K562 (cell line): ENCODE measurements around the gene MALAT1. TPM values are rescaled to one million over a fixed set of nuclear protein-coding genes. Genes with fewer than 3 reads are reported as not detected.

Source experiments
- ARNT ChIP-seq, 2 experiments: fragments of 450-650 bp; IDR thresholded peaks; 2 replicates each; pipeline ENCODE4 v1.6.1; 2016; ENCODE audit warnings: mild to moderate bottlenecking in 1 of 2
- ASH1L ChIP-seq: fragments of 450-650 bp; IDR thresholded peaks from 2 replicates; pipeline ENCODE4 v1.6.1; 2018; ENCODE audit warnings: borderline replicate concordance, mild to moderate bottlenecking, low read depth; ENCODE audit not compliant: partially characterized antibody
- BCLAF1 ChIP-seq, 2 experiments: fragments of 450-650 bp in 1 of 2; IDR thresholded peaks; 2 replicates each; pipeline ENCODE4 v1.6.1; 2011 to 2017; ENCODE audit warnings: low read depth in 2 of 2, antibody characterized with exemption in 1 of 2, borderline replicate concordance in 1 of 2, low read length in 1 of 2, mild to moderate bottlenecking in 1 of 2, mixed read lengths in 1 of 2; ENCODE audit not compliant: control insufficient read depth in 1 of 2
- CEBPG ChIP-seq, 3 experiments: fragments of 200-800 bp in 1 of 3; sonication (Bioruptor generic) in 1 of 3; sonication (generic) in 1 of 3; formaldehyde crosslinking in 1 of 3; IDR thresholded peaks in 2 of 3; conservative IDR thresholded peaks in 1 of 3; 2 replicates each; pipeline versions ENCODE4 v1.6.1 to v1.8.0; 2016 to 2022; ENCODE audit warnings: missing compliant biosample characterization in 2 of 3, missing genetic modification characterization in 2 of 3, mild to moderate bottlenecking in 1 of 3, missing genetic modification reagents in 1 of 3
- DIDO1 ChIP-seq: fragments of 450-650 bp; IDR thresholded peaks from 2 replicates; pipeline ENCODE4 v1.6.1; 2016; ENCODE audit warnings: low read depth, missing biosample characterization, missing genetic modification characterization
- ELF4 ChIP-seq: fragments of 450-650 bp; formaldehyde crosslinking; IDR thresholded peaks from 2 replicates; pipeline ENCODE4 v1.4.0; 2022; ENCODE audit warnings: missing genetic modification characterization
- HES1 ChIP-seq: fragments of 450-650 bp; IDR thresholded peaks from 2 replicates; pipeline ENCODE4 v1.6.1; 2016; ENCODE audit warnings: low read depth, mild to moderate bottlenecking, moderate library complexity
- HNRNPL ChIP-seq: fragments of 200-400 bp; formaldehyde crosslinking; IDR thresholded peaks from 2 replicates; pipeline ENCODE4 v1.6.1; 2017; ENCODE audit warnings: low read depth, mild to moderate bottlenecking, low read length
- IRF2 ChIP-seq: sonication (generic); formaldehyde crosslinking; IDR thresholded peaks from 2 replicates; pipeline ENCODE4 v1.8.1; 2022; ENCODE audit warnings: mild to moderate bottlenecking, missing genetic modification reagents
- MAFK ChIP-seq: IDR thresholded peaks from 2 replicates; pipeline ENCODE4 v1.6.1; 2011; ENCODE audit warnings: low read length, improper control_type of control experiment
- MED1 ChIP-seq: sonication (generic); formaldehyde crosslinking; IDR thresholded peaks from 2 replicates; pipeline ENCODE4 v1.8.1; 2023; ENCODE audit warnings: missing genetic modification reagents, borderline replicate concordance
- NFE2L1 ChIP-seq: fragments of 450-650 bp; IDR thresholded peaks from 2 replicates; pipeline ENCODE4 v1.6.1; 2016; ENCODE audit warnings: missing genetic modification characterization, low read depth, mild to moderate bottlenecking, missing compliant biosample characterization, moderate library complexity, borderline replicate concordance
- RAD51 ChIP-seq: fragments of 450-650 bp; IDR thresholded peaks from 2 replicates; pipeline ENCODE4 v1.7.1; 2016; ENCODE audit warnings: low read depth, mild to moderate bottlenecking, borderline replicate concordance
- RFX7 ChIP-seq: fragments of 250-450 bp; sonication (Bioruptor Pico); IDR thresholded peaks from 2 replicates; pipeline ENCODE4 v1.5.1; 2021; ENCODE audit warnings: mild to moderate bottlenecking
- STAG1 ChIP-seq: sonication (generic); formaldehyde crosslinking; IDR thresholded peaks from 2 replicates; pipeline ENCODE4 v1.5.0; 2020; ENCODE audit warnings: missing genetic modification reagents, borderline replicate concordance
- THRAP3 ChIP-seq: fragments of 450-650 bp; IDR thresholded peaks from 2 replicates; pipeline ENCODE4 v1.6.1; 2016; ENCODE audit warnings: mild to moderate bottlenecking, inconsistent platforms, borderline replicate concordance
- TRIM28 ChIP-seq: fragments of 450-650 bp; IDR thresholded peaks from 2 replicates; pipeline ENCODE4 v1.6.1; 2017
- ZC3H11A ChIP-seq: IDR thresholded peaks from 2 replicates; pipeline ENCODE4 v1.6.1; 2012; ENCODE audit warnings: low read depth, low read length, improper control_type of control experiment
- ZC3H8 ChIP-seq: fragments of 450-650 bp; IDR thresholded peaks from 2 replicates; pipeline ENCODE4 v1.6.1; 2017
- ZNF311 ChIP-seq: fragments of 250-450 bp; sonication (Bioruptor Pico); IDR thresholded peaks from 2 replicates; pipeline ENCODE4 v1.4.0; 2020; ENCODE audit warnings: mild to moderate bottlenecking, moderate library complexity
- ZNF436 ChIP-seq: fragments of 250-450, 450-650 bp; sonication (Bioruptor Pico); formaldehyde crosslinking; IDR thresholded peaks from 2 replicates; pipeline ENCODE4 v1.7.0; 2020; ENCODE audit warnings: mild to moderate bottlenecking
- ZNF507 ChIP-seq: conservative IDR thresholded peaks from 2 replicates; pipeline ENCODE4 v1.6.1; 2017; ENCODE audit warnings: missing genetic modification characterization, missing compliant biosample characterization
- ZNF561 ChIP-seq: fragments of 450-650 bp; formaldehyde crosslinking; conservative IDR thresholded peaks from 2 replicates; pipeline ENCODE4 v1.4.0; 2020; ENCODE audit warnings: mild to moderate bottlenecking, moderate library complexity
- ZNF583 ChIP-seq: fragments of 250-450 bp; sonication (Bioruptor Pico); IDR thresholded peaks from 2 replicates; pipeline ENCODE4 v1.4.0; 2020
- ZNF586 ChIP-seq: fragments of 450-650 bp; formaldehyde crosslinking; conservative IDR thresholded peaks from 2 replicates; pipeline ENCODE4 v1.4.0; 2020; ENCODE audit warnings: mild to moderate bottlenecking, moderate library complexity
- ZNF75A ChIP-seq: fragments of 450-650 bp; formaldehyde crosslinking; IDR thresholded peaks from 2 replicates; pipeline ENCODE4 v1.4.0; 2020; ENCODE audit warnings: mild to moderate bottlenecking
- ZNF79 ChIP-seq: fragments of 250-450 bp; sonication (Bioruptor Pico); IDR thresholded peaks from 2 replicates; pipeline ENCODE4 v1.4.0; 2020; ENCODE audit warnings: low read depth, mild to moderate bottlenecking, moderate library complexity
- polyA plus RNA-seq, 8 experiments: library from polyadenylated mRNA; depleted of rRNA in 4 of 8; stranded (reverse) in 5 of 8; unstranded in 3 of 8; fragments of >200 nt; fragmentation: Nextera tagmentation in 2 of 8; fragmentation: Illumina TruSeq in 1 of 8; extraction: Ambion mirVana in 2 of 8; extraction: Trizol in 1 of 8; gene quantifications; 2 replicates each; pipeline versions ENCODE4 v1.2.1 to v1.2.3, GENCODE V29; 2011 to 2014; ENCODE audit warnings: inconsistent platforms in 1 of 8, missing spikeins in 1 of 8
- total RNA-seq, 7 experiments: library from RNA; depleted of rRNA in 6 of 7; stranded (reverse); fragments of >200 nt in 6 of 7; fragmentation: Illumina TruSeq in 2 of 7; extraction: Trizol in 2 of 7; gene quantifications; 2 replicates each; pipeline versions ENCODE4 v1.2.1 to v1.2.3, GENCODE V29; 2011 to 2021; ENCODE audit warnings: low replicate concordance in 1 of 7

Gene MALAT1
- total and polyA plus RNA-seq, 9 of the 15 experiments (the other 6 are each of a cell fraction or from before 2014, with no cell fraction given) = 363 to 8,715 (median 2,351) TPM

GRCh38 chr11:65540290-65541092 lies 41.6 kb downstream of the MALAT1 start (continued):
- no peak for TF ChIP-seq ZNF79 (CRISPR knock-in tag)
- no peak for TF ChIP-seq IRF2 (CRISPR knock-in tag)
- TF ChIP-seq ZNF507 = no peak
- no peak for TF ChIP-seq ZNF75A (CRISPR knock-in tag)
- no peak; the same call in 1 of the 2 replicates for TF ChIP-seq TRIM28
- TF ChIP-seq ZNF583 (CRISPR knock-in tag) = no peak
- no peak for TF ChIP-seq MAFK
- no peak for TF ChIP-seq ELF4 (CRISPR knock-in tag)
- no peak for TF ChIP-seq ZNF311 (CRISPR knock-in tag)
- peak; percentile 54; the same call in 1 of the 2 replicates for TF ChIP-seq HNRNPL
- no peak for TF ChIP-seq ZC3H8
- TF ChIP-seq NFE2L1 (tag) = no peak
- TF ChIP-seq THRAP3 = no peak
- peak; percentile 26; the same call in 1 of the 2 replicates for TF ChIP-seq RAD51
- no peak for TF ChIP-seq ZNF561 (CRISPR knock-in tag)
- TF ChIP-seq CEBPG (CRISPR knock-in tag; IDR thresholded peaks at IDR 0.05) = peak; percentile 50; the same call in 1 of the 2 replicates
- TF ChIP-seq CEBPG (tag; conservative IDR thresholded peaks at IDR 0.05 in 1 of 2, IDR thresholded peaks at IDR 0.05 in 1 of 2) = peak in 1 of 2 experiments; percentile 70; a peak in 2 of 4 replicates
- no peak for TF ChIP-seq ZC3H11A
- TF ChIP-seq HES1 = no peak
- no peak for TF ChIP-seq RFX7 (CRISPR knock-in tag)
- TF ChIP-seq STAG1 (CRISPR knock-in tag) = peak; percentile 75; the same call in 1 of the 2 replicates
- TF ChIP-seq BCLAF1 (IDR thresholded peaks at IDR 0.05; ENCODE audit: borderline replicate concordance in 1 of 2, control insufficient read depth in 1 of 2, low read depth in 2 of 2, low read length in 1 of 2) = no peak
- TF ChIP-seq ZNF436 = no peak
- TF ChIP-seq ZNF586 = no peak
- TF ChIP-seq MED1 (CRISPR knock-in tag) = no peak
- no peak for TF ChIP-seq ASH1L
- no peak for TF ChIP-seq DIDO1 (tag)
- TF ChIP-seq ARNT (IDR thresholded peaks at IDR 0.05) = no peak
